ENCODE data around the gene AVL9. TPM values are rescaled to one million over a fixed set of nuclear protein-coding genes. Genes with fewer than 3 reads are reported as not detected.
"Not testable (repeated sequence)": the region's sequence is repeated elsewhere in the genome, so short reads cannot be mapped to it uniquely, and the experiment has no call there.

AVL9 gene
- total RNA-seq, 2 experiments from 2014 or later = 56.9 to 59.9 TPM

GRCh38 chr7:32582036-32582435, 86.7 kb downstream of the AVL9 start:
- Mint-ChIP-seq H3K36me3 (peaks cover 9% of the 10 kb centered on the region), H3K27ac (no peak overlapping the region), H3K4me3 (no peak overlapping the region), H3K27me3 (no peaks in the 10 kb centered on the region), H3K9me3 (no peaks in the 10 kb centered on the region), H3K4me1 (peaks cover under 1% of the 10 kb centered on the region)
- no peak for DNase-seq

DNA sequence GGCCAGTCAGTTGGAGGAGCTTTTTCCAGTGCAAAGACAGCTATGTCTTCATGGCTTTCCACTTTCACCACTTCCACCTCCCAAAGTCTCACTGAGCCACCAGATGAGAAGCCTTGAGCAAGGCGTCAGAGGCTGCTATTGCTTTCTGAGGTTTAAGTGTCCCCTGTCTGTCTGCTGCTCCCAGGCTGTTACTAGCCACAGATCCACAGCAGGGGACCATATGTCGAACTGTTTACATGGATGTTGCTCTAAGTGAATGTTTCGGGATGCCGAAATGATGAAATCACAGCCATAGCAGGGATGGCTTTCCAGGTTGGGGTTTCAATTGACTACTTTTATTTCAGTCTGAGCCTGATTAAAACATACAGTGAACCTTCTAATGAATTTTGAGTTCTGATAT, 88.5 kb downstream of the AVL9 start:
- peaks cover 16% of the 10 kb centered on the region for H3K4me1 Mint-ChIP-seq
- no peak overlapping the region for H3K27ac Mint-ChIP-seq
- no peak overlapping the region for H3K4me3 Mint-ChIP-seq
- DNase-seq = no peak
- no peaks in the 10 kb centered on the region for H3K27me3 Mint-ChIP-seq
- no peaks in the 10 kb centered on the region for H3K9me3 Mint-ChIP-seq
- H3K36me3 Mint-ChIP-seq = peaks cover 13% of the 10 kb centered on the region

DNA sequence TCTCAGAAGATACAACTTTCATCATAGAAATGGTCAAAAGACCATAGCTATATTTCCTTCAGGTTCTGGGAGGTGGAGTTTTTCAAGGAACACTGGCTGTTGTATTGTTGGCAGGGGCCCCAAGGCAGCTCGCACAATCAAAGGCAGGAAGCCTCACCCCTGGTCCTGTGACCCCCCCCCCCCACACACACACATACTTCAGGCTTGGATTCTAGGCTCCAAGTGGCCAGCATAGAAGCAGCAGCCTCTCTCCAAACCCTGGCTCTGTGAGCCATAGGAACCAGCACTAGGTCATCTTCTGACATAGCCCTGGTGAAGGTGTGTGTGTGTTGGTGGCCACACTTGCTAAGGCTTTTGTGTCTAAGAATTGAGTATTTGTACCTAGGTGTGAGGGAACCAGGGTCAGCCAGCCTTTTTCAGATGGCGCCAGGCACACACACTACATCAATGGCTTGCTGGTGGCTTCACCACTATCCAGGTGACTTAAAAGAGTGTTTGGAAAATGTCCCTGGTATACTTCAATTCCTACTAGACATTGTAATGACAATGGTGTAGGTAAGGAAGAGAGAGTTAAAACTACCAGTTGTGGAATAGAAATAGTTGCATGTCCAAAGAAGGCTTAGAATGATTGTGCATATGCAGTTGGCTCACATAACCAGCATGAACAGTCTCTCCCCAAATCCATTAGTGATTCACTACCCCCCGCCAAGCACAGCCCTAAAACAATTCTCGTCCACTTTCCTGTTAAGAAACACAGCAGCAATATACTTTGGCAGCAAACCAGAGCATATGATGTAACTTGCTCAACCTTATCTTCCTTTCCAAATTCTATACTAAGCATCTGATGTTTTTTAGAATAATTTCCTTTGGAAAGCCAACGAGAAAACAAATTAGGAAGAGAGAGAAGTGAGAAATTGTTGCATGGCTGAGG, 91.3 kb downstream of the AVL9 start:
- peaks cover 24% of the 10 kb centered on the region for H3K4me1 Mint-ChIP-seq
- no peaks in the 10 kb centered on the region for H3K9me3 Mint-ChIP-seq
- H3K27me3 Mint-ChIP-seq = no peaks in the 10 kb centered on the region
- no peak overlapping the region for H3K27ac Mint-ChIP-seq
- H3K36me3 Mint-ChIP-seq = peaks cover 10% of the 10 kb centered on the region
- no peak overlapping the region for H3K4me3 Mint-ChIP-seq
- DNase-seq = no peak

- peaks cover 10% of the 10 kb centered on the region for H3K36me3 Mint-ChIP-seq
- H3K27me3 Mint-ChIP-seq = no peaks in the 10 kb centered on the region
- no peak overlapping the region for H3K27ac Mint-ChIP-seq
- DNase-seq = no peak
- H3K9me3 Mint-ChIP-seq = no peaks in the 10 kb centered on the region
- peaks cover 25% of the 10 kb centered on the region for H3K4me1 Mint-ChIP-seq
- H3K4me3 Mint-ChIP-seq = no peak overlapping the region
These were observed 92.2 kb downstream of the AVL9 start for GRCh38 chr7:32587411-32587948.

- H3K27ac Mint-ChIP-seq = peak overlapping the region; percentile 82
- H3K9me3 Mint-ChIP-seq = no peaks in the 10 kb centered on the region
- peaks cover 10% of the 10 kb centered on the region for H3K36me3 Mint-ChIP-seq
- H3K27me3 Mint-ChIP-seq = no peaks in the 10 kb centered on the region
- H3K4me1 Mint-ChIP-seq = peaks cover 25% of the 10 kb centered on the region
- H3K4me3 Mint-ChIP-seq = no peak overlapping the region
- peak; percentile 28 for DNase-seq
These were observed 93.4 kb downstream of the AVL9 start for GRCh38 chr7:32588657-32589056.

DNA sequence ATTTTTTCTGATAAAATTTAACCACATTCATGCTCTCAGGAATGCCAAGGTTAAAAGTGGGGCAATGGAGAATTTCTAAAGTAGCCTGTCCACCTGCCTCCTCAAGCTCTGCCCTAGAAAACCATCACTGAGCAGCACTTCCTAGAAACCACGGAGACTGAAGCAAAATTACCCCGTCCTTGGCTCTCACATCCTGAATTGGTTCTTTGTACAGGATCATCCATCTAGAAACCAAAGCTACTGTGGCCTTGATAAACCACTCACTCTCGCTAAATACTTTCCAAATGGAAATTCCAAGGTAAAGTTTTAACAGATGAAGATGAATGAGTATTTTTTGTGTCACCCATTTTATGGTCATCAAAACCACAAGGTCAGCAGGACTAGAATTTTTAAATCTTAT, 96.6 kb downstream of the AVL9 start:
- no peak overlapping the region for H3K4me3 Mint-ChIP-seq
- H3K36me3 Mint-ChIP-seq = peaks cover 5% of the 10 kb centered on the region
- H3K27ac Mint-ChIP-seq = no peak overlapping the region
- no peaks in the 10 kb centered on the region for H3K27me3 Mint-ChIP-seq
- H3K9me3 Mint-ChIP-seq = no peaks in the 10 kb centered on the region
- H3K4me1 Mint-ChIP-seq = peaks cover 25% of the 10 kb centered on the region
- no peak for DNase-seq

DNA sequence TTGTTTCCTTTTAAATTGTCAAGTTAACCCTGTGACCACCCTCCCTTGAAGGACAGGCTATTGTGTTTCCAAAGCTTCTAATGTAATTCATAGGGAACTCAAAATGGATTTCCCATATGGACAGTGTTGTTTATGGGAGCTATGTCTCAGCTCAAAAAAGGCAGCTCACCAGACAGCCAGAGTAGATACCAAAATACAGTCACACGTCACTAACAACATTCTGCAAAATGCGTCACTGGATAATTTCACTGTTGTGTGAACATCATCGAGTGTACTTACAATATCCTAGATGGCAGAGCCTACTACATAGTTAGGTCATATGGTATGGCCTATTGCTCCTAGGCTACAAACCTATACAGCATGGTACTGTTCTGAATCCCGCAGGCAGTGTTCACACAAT, 97.4 kb downstream of the AVL9 start:
- H3K36me3 Mint-ChIP-seq = peaks cover 2% of the 10 kb centered on the region
- no peak overlapping the region for H3K4me3 Mint-ChIP-seq
- H3K27me3 Mint-ChIP-seq = no peaks in the 10 kb centered on the region
- no peak overlapping the region for H3K27ac Mint-ChIP-seq
- H3K4me1 Mint-ChIP-seq = peaks cover 18% of the 10 kb centered on the region
- no peak for DNase-seq
- no peaks in the 10 kb centered on the region for H3K9me3 Mint-ChIP-seq

DNA sequence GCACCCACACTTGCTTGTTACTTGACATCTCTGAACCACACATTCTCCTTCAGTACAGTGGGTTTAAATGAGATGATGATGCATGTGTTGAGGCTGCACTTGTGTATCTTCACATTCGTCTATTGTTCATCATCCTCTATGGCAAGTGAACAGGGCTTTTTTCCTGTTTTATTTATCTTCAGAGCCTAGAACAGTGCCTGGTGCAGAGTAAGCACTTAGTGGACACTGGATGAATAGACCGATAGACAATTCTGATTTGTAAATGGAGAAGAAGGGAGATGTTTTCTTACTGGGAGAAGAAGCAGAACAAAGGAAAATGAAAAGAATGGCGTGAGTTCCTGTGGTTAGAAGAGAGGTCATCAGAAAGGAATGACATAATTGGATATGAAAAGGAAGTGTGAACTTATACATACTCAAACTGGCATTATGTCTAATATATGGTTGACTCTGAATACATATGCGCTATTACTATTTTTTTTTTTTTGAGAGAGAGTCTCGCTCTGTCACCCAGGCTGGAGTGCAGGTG, 99.7 kb downstream of the AVL9 start:
- Mint-ChIP-seq H3K36me3 (no peaks in the 10 kb centered on the region), H3K4me3 (no peak overlapping the region), H3K27ac (no peak overlapping the region), H3K9me3 (peaks cover 6% of the 10 kb centered on the region), H3K4me1 (peaks cover 4% of the 10 kb centered on the region), H3K27me3 (no peaks in the 10 kb centered on the region)
- DNase-seq = no peak

DNA sequence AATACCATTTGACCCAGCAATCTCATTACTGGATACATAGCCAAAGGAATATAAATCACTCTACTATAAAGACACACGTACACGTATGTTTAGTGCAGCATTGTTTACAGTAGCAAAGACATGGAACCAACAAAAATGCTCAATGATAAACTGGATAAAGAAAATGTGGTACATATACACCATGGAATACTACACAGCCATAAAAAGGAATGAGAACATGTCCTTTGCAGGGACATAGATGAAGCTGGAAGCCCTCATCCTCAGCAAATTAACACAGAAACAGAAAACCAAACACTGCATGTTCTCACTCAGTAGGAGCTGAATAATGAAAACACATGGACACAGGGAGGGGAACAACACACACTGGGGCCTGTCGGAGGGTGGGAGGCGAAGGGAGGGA, 105.9 kb downstream of the AVL9 start:
- H3K27ac Mint-ChIP-seq = not testable (repeated sequence)

GRCh38 chr7:32602470-32602869, 107.2 kb downstream of the AVL9 start:
- H3K27me3 Mint-ChIP-seq = no peaks in the 10 kb centered on the region
- no peaks in the 10 kb centered on the region for H3K36me3 Mint-ChIP-seq
- H3K4me3 Mint-ChIP-seq = no peak overlapping the region
- peaks cover 18% of the 10 kb centered on the region for H3K9me3 Mint-ChIP-seq
- no peaks in the 10 kb centered on the region for H3K4me1 Mint-ChIP-seq
- H3K27ac Mint-ChIP-seq = no peak overlapping the region
- no peak for DNase-seq

More for the DNA sequence above, 105.9 kb downstream of the AVL9 start:
- peaks cover 18% of the 10 kb centered on the region for H3K9me3 Mint-ChIP-seq
- not testable (repeated sequence) for DNase-seq, H3K36me3 Mint-ChIP-seq, H3K27me3 Mint-ChIP-seq, H3K4me1 Mint-ChIP-seq, H3K4me3 Mint-ChIP-seq

GRCh38 chr7:32603492-32603891, 108.2 kb downstream of the AVL9 start:
- H3K27ac Mint-ChIP-seq, H3K36me3 Mint-ChIP-seq, H3K27me3 Mint-ChIP-seq, DNase-seq, H3K4me1 Mint-ChIP-seq, H3K4me3 Mint-ChIP-seq: not testable (repeated sequence)
- H3K9me3 Mint-ChIP-seq = peaks cover 12% of the 10 kb centered on the region

- not testable (repeated sequence) for H3K36me3 Mint-ChIP-seq
These were observed 108.8 kb downstream of the AVL9 start for GRCh38 chr7:32604047-32604446.

DNA sequence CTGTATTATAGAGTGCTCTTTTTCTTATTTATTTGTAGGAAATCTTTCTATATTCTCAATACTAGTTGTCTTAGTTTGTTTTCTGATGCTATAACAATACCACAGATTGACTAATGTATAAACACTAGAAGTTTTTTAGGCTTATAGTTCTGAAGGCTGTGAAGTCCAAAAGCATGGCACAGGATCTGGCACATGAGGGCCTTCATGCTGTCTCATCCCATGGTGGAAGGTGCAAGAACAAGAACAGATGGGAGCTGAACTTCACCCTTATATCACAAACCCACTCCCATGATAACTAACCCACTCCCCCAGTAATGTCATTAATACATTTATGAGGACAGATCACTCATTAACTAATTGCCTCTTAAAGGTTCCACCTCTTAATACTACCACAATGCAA, 109.7 kb downstream of the AVL9 start:
- no peak for DNase-seq
- Mint-ChIP-seq H3K36me3 (no peaks in the 10 kb centered on the region), H3K27me3 (no peaks in the 10 kb centered on the region), H3K27ac (no peak overlapping the region), H3K4me3 (no peak overlapping the region), H3K4me1 (no peaks in the 10 kb centered on the region), H3K9me3 (peaks cover 12% of the 10 kb centered on the region)

More at GRCh38 chr7:32604047-32604446, 108.8 kb downstream of the AVL9 start:
- peaks cover 12% of the 10 kb centered on the region for H3K9me3 Mint-ChIP-seq
- not testable (repeated sequence) for H3K27ac Mint-ChIP-seq, H3K4me3 Mint-ChIP-seq, DNase-seq, H3K4me1 Mint-ChIP-seq, H3K27me3 Mint-ChIP-seq

GRCh38 chr7:32609463-32609862, 114.2 kb downstream of the AVL9 start:
- no peaks in the 10 kb centered on the region for H3K4me1 Mint-ChIP-seq
- H3K27me3 Mint-ChIP-seq = no peaks in the 10 kb centered on the region
- peaks cover 5% of the 10 kb centered on the region for H3K9me3 Mint-ChIP-seq
- no peak overlapping the region for H3K27ac Mint-ChIP-seq
- no peaks in the 10 kb centered on the region for H3K36me3 Mint-ChIP-seq
- no peak for DNase-seq
- H3K4me3 Mint-ChIP-seq = no peak overlapping the region

DNA sequence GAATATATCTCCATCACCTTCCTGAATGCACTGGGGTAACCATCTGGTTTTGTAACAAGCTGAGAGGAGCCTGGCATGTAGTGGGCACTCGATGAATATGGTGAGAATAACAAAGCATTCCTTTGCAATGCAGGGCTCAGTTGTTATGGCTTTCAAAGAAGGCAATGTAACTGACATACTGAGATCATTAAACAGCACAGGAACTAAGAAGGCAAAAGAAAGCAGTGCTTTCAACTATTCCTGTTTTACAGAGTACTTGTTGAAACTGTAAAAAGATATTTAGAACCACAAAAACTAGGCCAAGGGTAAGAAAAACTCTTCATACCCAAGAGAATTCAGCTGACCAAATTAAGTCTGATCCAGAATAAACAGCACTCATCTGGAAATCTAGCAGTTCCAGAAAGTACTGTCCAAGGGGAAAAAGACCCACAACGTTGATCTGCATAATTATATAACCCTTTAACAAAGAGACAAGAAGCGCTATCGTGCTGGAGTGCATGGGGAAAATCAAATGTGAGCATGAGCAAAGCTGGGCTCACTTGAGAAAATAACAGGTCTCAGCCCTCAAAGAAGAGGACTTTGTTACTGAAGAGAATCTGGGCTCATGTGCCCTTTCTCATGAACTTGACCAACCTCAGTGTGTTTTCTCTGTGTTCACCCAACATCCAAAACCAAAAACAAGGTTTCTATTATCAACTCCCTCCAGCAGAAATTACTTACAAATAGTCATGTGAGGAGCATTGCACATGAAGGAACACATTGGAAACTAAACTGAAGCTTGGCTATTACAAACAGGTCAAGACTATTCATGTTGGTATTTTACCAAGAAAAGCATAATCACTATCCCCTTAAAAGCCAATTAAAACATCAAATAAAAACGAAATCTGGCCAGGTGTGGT, 116.2 kb downstream of the AVL9 start:
- no peak for DNase-seq
- Mint-ChIP-seq H3K36me3 (no peaks in the 10 kb centered on the region), H3K27ac (no peak overlapping the region), H3K4me3 (no peak overlapping the region), H3K27me3 (no peaks in the 10 kb centered on the region), H3K4me1 (no peaks in the 10 kb centered on the region), H3K9me3 (no peaks in the 10 kb centered on the region)
